HTERT RPE-1 (cell line): Measurements from ENCODE around the gene LAPTM5.

ENCODE experiments used
- in situ Hi-C: fragments of 300-500 bp; cut with MboI; formaldehyde crosslinking; loops from 4 replicates; pipeline ENCODE4 v1.14.3; 2020; ENCODE audit warnings: low sequenced_read_pairs

The LAPTM5 gene

GRCh38 chr1:30758785-30759380 lies 1.3 kb upstream of the LAPTM5 start:
- in situ Hi-C loops: no loop called here

GRCh38 chr1:30758121-30758688 lies 631 bp upstream of the LAPTM5 start:
- in situ Hi-C loops: no loop called here

- in situ Hi-C loops: no loop called here
Measured at GRCh38 chr1:30756545-30757351, 826 bp downstream of the LAPTM5 start.

GRCh38 chr1:30756206-30756544 lies 1.4 kb downstream of the LAPTM5 start:
- in situ Hi-C loops: no loop called here

- in situ Hi-C loops: no loop called here
Measured at GRCh38 chr1:30755746-30756145, 1.8 kb downstream of the LAPTM5 start.

- in situ Hi-C loops: no loop called here
Measured at GRCh38 chr1:30755334-30755733, 2.2 kb downstream of the LAPTM5 start.

- in situ Hi-C loops: no loop called here
Measured at GRCh38 chr1:30754684-30755171, 2.8 kb downstream of the LAPTM5 start.

GRCh38 chr1:30753660-30754123 lies 3.9 kb downstream of the LAPTM5 start:
- in situ Hi-C loops: no loop called here

GRCh38 chr1:30753118-30753517 lies 4.5 kb downstream of the LAPTM5 start:
- in situ Hi-C loops: no loop called here

GRCh38 chr1:30752651-30752908 lies 5.0 kb downstream of the LAPTM5 start:
- in situ Hi-C loops: no loop called here

GRCh38 chr1:30751830-30752650 lies 5.5 kb downstream of the LAPTM5 start:
- in situ Hi-C loops: no loop called here

- in situ Hi-C loops: no loop called here
Measured at GRCh38 chr1:30750731-30751291, 6.8 kb downstream of the LAPTM5 start.

- in situ Hi-C loops: no loop called here
Measured at GRCh38 chr1:30749691-30750583, 7.6 kb downstream of the LAPTM5 start.

- in situ Hi-C loops: no loop called here
Measured at GRCh38 chr1:30748699-30749401, 8.7 kb downstream of the LAPTM5 start.

- in situ Hi-C loops: no loop called here
Measured at GRCh38 chr1:30748098-30748698, 9.4 kb downstream of the LAPTM5 start.

- in situ Hi-C loops: no loop called here
Measured at GRCh38 chr1:30747033-30748008, 10.3 kb downstream of the LAPTM5 start.

- in situ Hi-C loops: no loop called here
Measured at GRCh38 chr1:30746212-30747032, 11.2 kb downstream of the LAPTM5 start.
